Natural killer cell (primary cell): Measurements from ENCODE around the gene CRKL. TPM values are rescaled to one million over a fixed set of nuclear protein-coding genes. Genes with fewer than 3 reads are reported as not detected.

Experiments
- ATAC-seq, 3 donors: fragments of 150-1000 bp in 2 of 3; fragments of 200-7000 bp in 1 of 3; cut with Tn5 transposase; 1 replicate in 1 of 3; 2 replicates in 2 of 3; pipeline ENCODE4 v1.10.0; 2021; ENCODE audit warnings: mild to moderate bottlenecking in 2 of 3, moderate library complexity in 2 of 3
- DNase-seq, 2 donors: peaks; one replicate each; pipeline versions ENCODE4 v3.0.0 to v3.0.0-alpha.2; 2013 to 2021; ENCODE audit warnings: mixed read lengths in 1 of 2
- H3K27ac ChIP-seq: one replicate; pipeline ENCODE4 v1.5.1; 2013; ENCODE audit warnings: mild to moderate bottlenecking, low read length
- H3K27me3 ChIP-seq: one replicate; pipeline ENCODE4 v1.6.1; 2013; ENCODE audit warnings: low read length; ENCODE audit not compliant: control insufficient read depth, insufficient read depth
- H3K36me3 ChIP-seq: one replicate; pipeline ENCODE4 v1.6.1; 2013; ENCODE audit warnings: low read length; ENCODE audit not compliant: control insufficient read depth, insufficient read depth
- H3K4me1 ChIP-seq: one replicate; pipeline ENCODE4 v1.6.1; 2013; ENCODE audit warnings: low read length; ENCODE audit not compliant: control insufficient read depth, insufficient read depth
- H3K4me3 ChIP-seq: one replicate; pipeline ENCODE4 v1.5.1; 2013; ENCODE audit warnings: low read length
- H3K9me3 ChIP-seq: one replicate; pipeline ENCODE4 v1.6.1; 2013; ENCODE audit warnings: low read length; ENCODE audit not compliant: control insufficient read depth, insufficient read depth
- H3K27ac Mint-ChIP-seq, 2 donors: one replicate each; pipeline ENCODE4 v1.8.0; 2022; ENCODE audit warnings: mild to moderate bottlenecking in 2 of 2, mixed read lengths in 2 of 2, moderate library complexity in 1 of 2
- H3K27me3 Mint-ChIP-seq, 2 donors: one replicate each; pipeline ENCODE4 v1.8.0; 2022; ENCODE audit warnings: low read depth in 2 of 2, mixed read lengths in 2 of 2
- H3K36me3 Mint-ChIP-seq: one replicate; pipeline ENCODE4 v1.8.0; 2022; ENCODE audit warnings: mixed read lengths
- H3K4me1 Mint-ChIP-seq, 2 donors: one replicate each; pipeline ENCODE4 v1.8.0; 2022; ENCODE audit warnings: mixed read lengths in 2 of 2
- H3K4me3 Mint-ChIP-seq: one replicate; pipeline ENCODE4 v1.8.0; 2022; ENCODE audit warnings: mild to moderate bottlenecking, moderate library complexity, mixed read lengths
- H3K9me3 Mint-ChIP-seq, 2 donors: one replicate each; pipeline ENCODE4 v1.8.0; 2022; ENCODE audit warnings: mixed read lengths in 2 of 2
- WGBS: methylation state at CpG from one replicate; pipeline ENCODE4 v1.1.7; 2013; ENCODE audit warnings: missing lambda C conversion rate; ENCODE audit not compliant: insufficient coverage; 5-methylcytosine and 5-hydroxymethylcytosine counted together
- intact Hi-C: fragments of 100-400 bp; cut with micrococcal nuclease; formaldehyde crosslinking; loops from one replicate; pipeline ENCODE4 v1.14.2; 2022
- total RNA-seq, 4 donors: library from RNA; stranded (reverse); fragments of 120-200 nt in 1 of 4; gene quantifications; one replicate each; pipeline versions ENCODE4 v1.2.3 to v1.2.4, GENCODE V29; 2013 to 2022
- TF ChIP-seq, protein P1 (sequence below): fragments of 200-600 bp; IDR thresholded peaks from one replicate; pipeline ENCODE4 v1.8.0; 2022; ENCODE audit warnings: antibody characterized with exemption

Gene CRKL
- total RNA-seq, 3 donors from 2014 or later (not counting 1 experiment from before 2014, with no cell fraction given), result 50.7 to 71.2 (median 67.4) TPM

DNA sequence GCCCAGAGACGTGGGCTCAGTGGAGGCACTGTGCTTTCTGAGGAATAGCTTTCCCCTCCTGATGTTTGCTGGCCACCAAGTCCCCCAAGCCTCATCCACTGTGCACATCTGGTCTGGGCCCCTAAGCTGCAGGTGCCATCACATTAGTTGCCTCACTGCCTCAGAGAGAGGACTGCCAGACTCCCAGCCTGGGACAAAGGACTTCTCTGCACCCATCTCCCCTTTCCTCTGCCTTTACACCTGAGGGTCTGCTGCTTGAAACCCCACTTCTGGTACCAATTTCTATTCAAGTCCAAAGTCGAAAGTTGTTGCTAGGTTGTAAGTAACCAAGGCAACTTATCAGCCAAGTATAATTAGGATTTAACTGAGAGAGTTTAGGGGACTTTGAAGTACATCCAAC, 61.2 kb downstream of the CRKL start:
- H3K4me3 Mint-ChIP-seq, result no peak overlapping the region
- no peaks in the 10 kb centered on the region for H3K36me3 ChIP-seq

DNA sequence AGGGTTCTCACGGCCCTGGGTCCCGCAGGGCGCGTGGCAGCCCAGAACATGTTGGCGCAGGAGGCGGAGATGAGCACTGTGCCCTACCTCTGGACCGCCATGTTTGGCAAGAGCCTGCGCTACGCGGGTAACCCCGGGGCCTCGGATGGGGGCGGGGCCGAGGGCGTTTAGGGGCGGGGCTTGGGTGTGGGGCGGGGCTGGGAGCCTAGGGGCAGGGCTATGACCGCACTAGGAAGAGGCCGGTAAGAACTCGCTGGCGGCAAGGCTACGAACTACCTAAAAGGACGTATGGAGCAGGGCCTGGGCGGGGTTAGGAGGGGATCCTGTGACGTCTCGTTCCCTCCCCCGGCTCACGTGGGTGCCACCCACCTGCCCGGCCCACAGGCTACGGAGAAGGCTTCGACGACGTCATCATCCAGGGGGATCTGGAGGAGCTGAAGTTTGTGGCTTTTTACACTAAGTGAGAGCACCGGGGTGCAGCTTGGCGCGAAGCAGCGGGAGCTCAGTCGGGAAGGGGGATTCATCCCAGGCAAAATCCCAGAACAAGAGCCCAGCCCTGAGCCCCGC, 62.1 kb downstream of the CRKL start:
- peak overlapping the region; percentile 77 to 84 for H3K27ac Mint-ChIP-seq
- DNase-seq (peak; percentile 53 to 80), ATAC-seq (peak; percentile 72 to 82 (median 79))
- WGBS, result 21% methylated on average over 39 of the region's 39 CpGs
- H3K36me3 Mint-ChIP-seq, result no peaks in the 10 kb centered on the region
- TF ChIP-seq, protein P1, sequence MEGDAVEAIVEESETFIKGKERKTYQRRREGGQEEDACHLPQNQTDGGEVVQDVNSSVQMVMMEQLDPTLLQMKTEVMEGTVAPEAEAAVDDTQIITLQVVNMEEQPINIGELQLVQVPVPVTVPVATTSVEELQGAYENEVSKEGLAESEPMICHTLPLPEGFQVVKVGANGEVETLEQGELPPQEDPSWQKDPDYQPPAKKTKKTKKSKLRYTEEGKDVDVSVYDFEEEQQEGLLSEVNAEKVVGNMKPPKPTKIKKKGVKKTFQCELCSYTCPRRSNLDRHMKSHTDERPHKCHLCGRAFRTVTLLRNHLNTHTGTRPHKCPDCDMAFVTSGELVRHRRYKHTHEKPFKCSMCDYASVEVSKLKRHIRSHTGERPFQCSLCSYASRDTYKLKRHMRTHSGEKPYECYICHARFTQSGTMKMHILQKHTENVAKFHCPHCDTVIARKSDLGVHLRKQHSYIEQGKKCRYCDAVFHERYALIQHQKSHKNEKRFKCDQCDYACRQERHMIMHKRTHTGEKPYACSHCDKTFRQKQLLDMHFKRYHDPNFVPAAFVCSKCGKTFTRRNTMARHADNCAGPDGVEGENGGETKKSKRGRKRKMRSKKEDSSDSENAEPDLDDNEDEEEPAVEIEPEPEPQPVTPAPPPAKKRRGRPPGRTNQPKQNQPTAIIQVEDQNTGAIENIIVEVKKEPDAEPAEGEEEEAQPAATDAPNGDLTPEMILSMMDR, result no peak
- no peaks in the 10 kb centered on the region for H3K27me3 Mint-ChIP-seq
- H3K9me3 Mint-ChIP-seq, result peaks cover 2 to 3% of the 10 kb centered on the region in 2 donors
- Histone ChIP-seq H3K9me3 (peaks cover 6% of the 10 kb centered on the region), H3K4me1 (peaks cover 32% of the 10 kb centered on the region), H3K36me3 (no peaks in the 10 kb centered on the region), H3K4me3 (no peak overlapping the region), H3K27ac (no peak overlapping the region), H3K27me3 (no peaks in the 10 kb centered on the region)
- peak overlapping the region; percentile 84 for H3K4me3 Mint-ChIP-seq
- intact Hi-C loops, result no loop called here
- peaks cover 27 to 46% of the 10 kb centered on the region in 2 donors for H3K4me1 Mint-ChIP-seq

More for the DNA sequence above, 61.2 kb downstream of the CRKL start:
- Mint-ChIP-seq H3K36me3 (no peaks in the 10 kb centered on the region), H3K27ac (peak overlapping the region in 1 of 2 donors; percentile 84), H3K9me3 (peaks cover 2 to 3% of the 10 kb centered on the region in 2 donors), H3K27me3 (no peaks in the 10 kb centered on the region), H3K4me1 (peaks cover 19 to 40% of the 10 kb centered on the region in 2 donors)
- ATAC-seq, result no peak
- TF ChIP-seq, protein P1, result no peak
- WGBS, result 90% methylated on average over 2 of the region's 2 CpGs
- intact Hi-C loops, result no loop called here
- DNase-seq, result no peak
- Histone ChIP-seq H3K4me3 (no peak overlapping the region), H3K4me1 (peaks cover 32% of the 10 kb centered on the region), H3K27ac (no peak overlapping the region), H3K9me3 (peaks cover 6% of the 10 kb centered on the region), H3K27me3 (no peaks in the 10 kb centered on the region)

DNA sequence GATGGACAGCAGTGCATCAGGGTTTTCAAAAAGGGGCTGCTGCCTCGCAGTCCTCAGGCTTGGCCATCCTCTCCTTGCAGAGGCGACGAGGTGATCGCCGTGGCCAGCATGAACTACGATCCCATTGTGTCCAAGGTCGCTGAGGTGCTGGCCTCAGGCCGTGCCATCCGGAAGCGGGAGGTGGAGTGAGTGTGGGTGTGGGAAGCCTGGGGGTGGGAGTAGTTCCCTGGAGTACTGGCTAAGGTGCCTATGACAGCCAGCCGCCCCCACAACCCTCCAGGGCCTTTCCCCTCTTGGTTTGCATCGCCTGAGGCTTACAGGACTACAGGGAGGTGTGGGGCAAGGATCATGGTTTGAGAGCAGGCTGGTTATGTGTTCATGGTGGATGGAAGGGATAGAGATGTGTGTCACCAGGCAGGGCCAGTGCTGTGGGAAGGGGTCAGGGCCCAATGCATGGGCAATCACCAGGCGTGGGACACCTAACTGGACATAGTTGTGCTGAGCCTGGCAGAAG, 62.8 kb downstream of the CRKL start:
- H3K9me3 Mint-ChIP-seq, result peaks cover 2 to 3% of the 10 kb centered on the region in 2 donors
- H3K4me3 ChIP-seq, result no peak overlapping the region
- intact Hi-C loops, result loop anchor here (2.0 kb wide), 1 partner anchor 53 kb away; no protein-coding TSS in a partner anchor

More for the DNA sequence above, 62.8 kb downstream of the CRKL start:
- no peaks in the 10 kb centered on the region for H3K36me3 ChIP-seq
- DNase-seq, result no peak
- peaks cover 32% of the 10 kb centered on the region for H3K4me1 ChIP-seq
- peaks cover 6% of the 10 kb centered on the region for H3K9me3 ChIP-seq
- no peaks in the 10 kb centered on the region for H3K27me3 Mint-ChIP-seq
- no peaks in the 10 kb centered on the region for H3K27me3 ChIP-seq
- H3K36me3 Mint-ChIP-seq, result no peaks in the 10 kb centered on the region
- no peak for ATAC-seq
- H3K27ac Mint-ChIP-seq, result peak overlapping the region; percentile 77 to 92
- TF ChIP-seq, protein P1, result no peak
- no peak overlapping the region for H3K27ac ChIP-seq
- peaks cover 27 to 46% of the 10 kb centered on the region in 2 donors for H3K4me1 Mint-ChIP-seq
- H3K4me3 Mint-ChIP-seq, result peak overlapping the region; percentile 30
- WGBS, result 80% methylated on average over 12 of the region's 13 CpGs
